GM21576 (cell line): Measurements from ENCODE around the gene CASP1.
"Not testable (repeated sequence)": the region's sequence is repeated elsewhere in the genome, so short reads cannot be mapped to it uniquely, and the experiment has no call there.

Experiments used
- ATAC-seq: cut with Tn5 transposase; IDR thresholded peaks from one replicate; pipeline ENCODE4 v1.9.1; 2021; ENCODE audit warnings: mild to moderate bottlenecking, moderate library complexity; ENCODE audit not compliant: unreplicated experiment

Gene CASP1

GRCh38 chr11:105046898-105047579 lies 12.1 kb upstream of the CASP1 start:
- no peak for ATAC-seq

- ATAC-seq: no peak
Observed at GRCh38 chr11:105045676-105046296, 10.8 kb upstream of the CASP1 start.

GRCh38 chr11:105044557-105045524 lies 9.9 kb upstream of the CASP1 start, which contains the start of gene CARD16:
Gene CARD16, minus strand, starts transcription at chr11:105045335. Its CDS starts 38 bp downstream, at chr11:105045297.
- peak; percentile 99 for ATAC-seq

DNA sequence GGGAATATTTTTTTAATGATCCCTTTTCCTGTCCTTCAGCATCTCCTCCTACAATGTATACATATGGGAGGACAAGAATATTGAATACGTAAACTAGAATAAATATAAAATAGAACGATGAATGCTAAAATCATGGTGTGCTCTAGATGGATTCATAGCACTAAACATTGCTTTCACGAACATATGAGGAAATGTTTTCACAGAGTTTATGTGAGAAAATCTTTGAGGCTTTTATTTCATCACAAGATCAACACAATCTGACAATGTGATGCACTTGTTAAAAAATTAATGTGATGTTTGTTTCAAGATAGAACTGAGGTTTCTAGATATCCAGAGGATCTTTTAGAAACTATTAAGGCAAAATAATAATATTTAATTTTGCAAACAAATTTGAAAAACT lies 7.2 kb upstream of the CASP1 start:
- ATAC-seq: no peak

DNA sequence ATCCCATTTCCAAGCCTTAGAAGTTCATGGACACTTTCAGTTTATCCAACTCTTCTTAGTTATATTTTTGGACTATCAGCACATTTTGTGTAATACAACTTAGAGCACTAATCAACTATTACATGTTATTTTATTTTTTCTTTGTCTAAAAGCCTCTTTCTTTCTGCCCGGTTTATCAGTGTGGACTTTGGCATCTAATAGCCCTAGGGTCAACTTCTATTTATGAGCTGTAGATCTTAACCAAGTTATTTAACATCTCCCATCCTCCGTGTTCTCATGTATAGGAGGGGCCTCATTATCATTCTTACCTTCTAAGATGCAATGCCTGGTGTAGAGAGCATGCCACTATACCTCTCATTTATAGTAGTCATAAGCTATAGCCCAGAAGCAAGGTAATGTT lies 5.8 kb upstream of the CASP1 start:
- no peak for ATAC-seq

GRCh38 chr11:105034388-105034787 lies 556 bp downstream of the CASP1 start:
- ATAC-seq: not testable (repeated sequence)

GRCh38 chr11:105033781-105034180 lies 1.2 kb downstream of the CASP1 start:
- no peak for ATAC-seq

GRCh38 chr11:105033343-105033742 lies 1.6 kb downstream of the CASP1 start:
- no peak for ATAC-seq

DNA sequence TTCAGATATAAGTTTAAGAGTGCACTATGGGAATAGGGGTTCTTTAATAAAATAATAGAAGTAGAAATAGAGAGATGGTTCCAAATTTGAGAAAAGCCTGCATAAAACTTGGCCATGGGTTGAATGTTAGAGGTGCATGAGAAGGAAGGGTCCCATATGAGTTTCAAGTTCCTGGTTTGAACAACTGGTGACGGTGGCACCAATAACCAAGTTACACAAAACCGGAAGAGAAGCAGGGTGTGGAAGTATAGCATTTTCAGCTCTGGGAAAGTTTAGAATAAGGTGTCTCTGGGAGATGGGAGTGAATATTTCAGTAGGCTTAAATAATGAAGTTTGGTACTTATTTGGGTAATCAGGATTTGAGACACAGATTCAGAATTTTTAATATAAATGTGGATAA lies 2.4 kb downstream of the CASP1 start:
- no peak for ATAC-seq

- ATAC-seq: no peak
Observed at GRCh38 chr11:105027678-105028077, 7.3 kb downstream of the CASP1 start.

GRCh38 chr11:105024394-105024793 lies 10.6 kb downstream of the CASP1 start:
- no peak for ATAC-seq

DNA sequence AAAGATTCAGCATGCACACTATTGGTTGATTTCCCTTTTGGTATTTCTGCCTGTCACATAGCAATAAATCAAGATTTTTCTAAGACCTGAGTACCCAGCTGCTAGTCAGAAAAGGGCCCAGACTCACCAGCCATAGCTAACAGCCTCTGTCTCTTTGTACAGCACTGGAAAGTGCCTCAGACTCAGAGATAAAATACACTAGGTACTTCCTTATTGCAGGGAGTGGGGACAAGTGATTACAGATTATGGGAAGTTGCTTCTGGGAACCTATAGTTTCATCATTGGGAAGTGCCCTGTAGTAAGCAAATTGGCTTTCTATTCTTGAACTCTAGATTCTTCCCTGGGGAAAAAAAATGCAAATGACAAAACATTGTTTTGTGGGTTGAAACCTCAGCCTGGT lies 11.9 kb downstream of the CASP1 start, which contains the start of gene CASP5:
Gene CASP5 (minus strand): TSS at position 166 of the 400 bp plus-strand sequence. CDS start 32 bp downstream, at position 134.
- no peak for ATAC-seq

- ATAC-seq: no peak
Observed at GRCh38 chr11:105022527-105022926, 12.4 kb downstream of the CASP1 start.

DNA sequence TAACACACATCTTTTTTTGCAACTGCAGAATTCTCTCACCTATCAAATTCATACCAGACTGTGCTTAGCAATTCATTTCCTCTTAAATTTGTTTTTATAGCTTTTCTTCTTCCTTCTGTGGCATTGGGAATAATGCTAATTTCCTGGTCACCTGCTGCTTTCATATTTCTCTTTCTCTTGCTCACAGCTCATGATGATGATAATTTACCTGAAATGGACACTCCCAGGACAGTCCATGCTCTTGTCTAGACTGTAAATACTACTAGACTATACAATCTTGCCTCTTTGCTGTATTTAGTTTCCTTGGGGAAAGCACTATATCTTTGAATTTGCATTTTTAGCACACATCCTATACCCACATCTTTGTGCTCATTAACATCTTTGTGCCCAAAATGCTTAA lies 27.5 kb downstream of the CASP1 start:
- no peak for ATAC-seq

DNA sequence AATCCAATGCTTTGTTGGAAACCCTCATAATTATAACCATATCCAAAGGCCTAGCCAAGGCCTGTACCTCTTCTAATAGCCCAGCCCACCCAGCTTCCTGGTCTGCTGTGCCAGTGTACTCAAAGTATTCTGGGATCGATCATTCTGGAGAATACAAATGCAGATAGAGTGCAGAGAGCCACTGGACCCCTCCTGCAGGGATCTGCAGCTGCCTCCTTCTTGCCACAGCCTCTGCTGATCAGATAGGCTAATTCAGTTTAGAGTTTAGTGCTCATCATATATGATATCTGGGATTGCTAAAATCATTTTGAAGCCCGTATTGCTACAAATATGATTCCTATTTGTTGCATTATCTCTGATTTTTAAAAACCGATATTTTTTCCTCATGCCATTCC lies 29.5 kb downstream of the CASP1 start:
- no peak for ATAC-seq

- no peak for ATAC-seq
Observed at GRCh38 chr11:105004021-105004420, 30.9 kb downstream of the CASP1 start.

GRCh38 chr11:105003151-105003550 lies 31.8 kb downstream of the CASP1 start:
- no peak for ATAC-seq

DNA sequence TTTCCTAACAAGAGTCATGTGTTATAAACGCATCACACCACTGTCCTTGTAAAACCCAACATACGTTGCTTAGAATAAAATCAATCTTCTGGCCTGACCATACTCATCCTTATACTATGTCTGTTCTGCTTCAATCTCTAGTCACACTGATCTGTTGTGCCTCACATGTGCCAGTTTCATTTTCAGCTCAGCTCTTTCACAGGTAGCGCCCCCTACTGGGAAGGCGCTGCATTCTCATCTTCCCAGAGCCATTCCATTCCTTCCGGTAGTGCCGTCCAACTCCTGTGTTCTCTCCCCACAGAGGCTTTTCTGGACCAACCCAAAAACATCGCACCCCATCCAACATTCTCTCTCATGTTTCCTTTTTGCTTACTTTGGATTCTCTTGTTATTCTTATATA lies 34.1 kb downstream of the CASP1 start:
- peak; percentile 97 for ATAC-seq

DNA sequence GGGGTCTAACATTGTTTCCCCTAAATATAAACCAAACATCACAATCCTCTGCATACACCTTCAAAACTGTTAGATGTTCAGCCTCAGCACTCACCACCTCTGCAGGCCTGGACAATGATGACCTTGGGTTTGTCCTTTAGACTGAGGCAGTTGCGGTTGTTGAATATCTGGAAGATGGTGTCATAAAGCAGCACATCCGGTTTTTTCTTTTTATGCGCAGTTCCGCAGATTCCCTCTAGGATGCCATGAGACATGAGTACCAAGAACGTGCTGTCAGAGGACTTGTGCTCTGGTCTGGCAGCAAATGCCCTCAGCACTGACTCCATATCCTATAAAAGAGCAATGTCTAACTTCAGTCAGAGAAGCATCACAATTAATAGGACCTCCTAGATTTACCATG lies 34.8 kb downstream of the CASP1 start:
- ATAC-seq: no peak

GRCh38 chr11:104999721-105000120 lies 35.2 kb downstream of the CASP1 start:
- no peak for ATAC-seq

- ATAC-seq: no peak
Observed at GRCh38 chr11:104997288-104997687, 37.7 kb downstream of the CASP1 start.
